Caki2 (cell line): ENCODE results near the gene AATK. TPM values are rescaled to one million over a fixed set of nuclear protein-coding genes. Genes with fewer than 3 reads are reported as not detected.

Source experiments
- DNase-seq: peaks from one replicate; pipeline ENCODE4 v3.0.0-alpha.2; 2015; ENCODE audit warnings: low read depth
- in situ Hi-C: cut with HindIII; loops from 2 replicates; pipeline ENCODE4 v1.10.0; 2016; ENCODE audit warnings: low sequenced_read_pairs, low pct_unique_long_range_greater_than_20kb, mixed read lengths
- total RNA-seq: library from RNA; depleted of rRNA; stranded (reverse); fragments of >200 nt; shearing (Covaris generic); gene quantifications from 2 replicates; pipeline ENCODE4 v1.2.3, GENCODE V29; 2014; ENCODE audit warnings: low replicate concordance

Gene AATK
- total RNA-seq, 1 experiment from 2014 or later, result 2.1 TPM

GRCh38 chr17:81126281-81127132, 39.5 kb downstream of the AATK start:
- DNase-seq, result no peak
- in situ Hi-C loops, result no loop called here

- DNase-seq, result no peak
- in situ Hi-C loops, result no loop called here
These were observed 40.4 kb downstream of the AATK start for GRCh38 chr17:81125573-81126081.

- no peak for DNase-seq
- in situ Hi-C loops, result no loop called here
These were observed 41.6 kb downstream of the AATK start for GRCh38 chr17:81124377-81124776.

GRCh38 chr17:81123052-81124048, 42.7 kb downstream of the AATK start:
- in situ Hi-C loops, result no loop called here

GRCh38 chr17:81121841-81122733, 43.9 kb downstream of the AATK start:
- in situ Hi-C loops, result no loop called here
- DNase-seq, result no peak

More at GRCh38 chr17:81123052-81124048, 42.7 kb downstream of the AATK start:
- no peak for DNase-seq

- no peak for DNase-seq
- in situ Hi-C loops, result no loop called here
These were observed 45.1 kb downstream of the AATK start for GRCh38 chr17:81120695-81121621.

- in situ Hi-C loops, result no loop called here
These were observed 45.9 kb downstream of the AATK start for GRCh38 chr17:81120149-81120484.

GRCh38 chr17:81119223-81120148, 46.5 kb downstream of the AATK start:
- in situ Hi-C loops, result no loop called here
- peak; percentile 95 for DNase-seq

More at GRCh38 chr17:81120149-81120484, 45.9 kb downstream of the AATK start:
- no peak for DNase-seq

GRCh38 chr17:81118308-81119221, 47.5 kb downstream of the AATK start:
- no peak for DNase-seq
- in situ Hi-C loops, result no loop called here

- in situ Hi-C loops, result no loop called here
- no peak for DNase-seq
These were observed 48.3 kb downstream of the AATK start for GRCh38 chr17:81117672-81118198.

GRCh38 chr17:81116704-81117103, 49.3 kb downstream of the AATK start:
- in situ Hi-C loops, result no loop called here
- no peak for DNase-seq

GRCh38 chr17:81115749-81116464, 50.1 kb downstream of the AATK start:
- in situ Hi-C loops, result no loop called here
- no peak for DNase-seq

GRCh38 chr17:81115219-81115618, 50.8 kb downstream of the AATK start:
- DNase-seq, result no peak

GRCh38 chr17:81114351-81115093, 51.5 kb downstream of the AATK start:
- in situ Hi-C loops, result no loop called here
- no peak for DNase-seq

More at GRCh38 chr17:81115219-81115618, 50.8 kb downstream of the AATK start:
- in situ Hi-C loops, result no loop called here
